ENCODE data around the gene CNBD2. TPM values are rescaled to one million over a fixed set of nuclear protein-coding genes. Genes with fewer than 3 reads are reported as not detected.
"Not testable (repeated sequence)": the region's sequence is repeated elsewhere in the genome, so short reads cannot be mapped to it uniquely, and the experiment has no call there.

CNBD2 gene
- total RNA-seq, 3 donors from 2014 or later, result 3.7 to 6.2 (median 4.4) TPM

DNA sequence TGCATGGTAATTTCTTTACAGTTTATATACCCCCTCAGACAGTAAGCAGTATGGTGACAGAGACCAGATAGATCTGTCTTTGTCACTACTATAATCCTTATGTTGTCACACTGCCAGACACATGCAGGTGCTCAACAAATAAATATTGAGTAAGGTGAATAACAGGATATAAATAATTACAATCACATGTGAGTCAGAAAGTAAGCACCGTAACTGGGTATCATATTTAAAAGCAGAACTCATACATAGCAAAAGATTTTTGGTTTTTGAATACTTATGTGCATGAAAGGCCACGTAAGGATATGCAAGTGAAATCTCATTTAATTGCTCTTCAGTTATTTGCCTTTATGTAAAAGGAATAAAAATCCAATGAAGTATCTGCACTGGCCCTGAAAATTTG lies 17.4 kb downstream of the CNBD2 start:
- Histone ChIP-seq H3K4me3 (no peak overlapping the region), H3K4me1 (ENCODE audit: low read depth) (no peaks in the 10 kb centered on the region), H3K36me3 (ENCODE audit: low read depth) (no peaks in the 10 kb centered on the region), H3K9me3 (no peaks in the 10 kb centered on the region)
- intact Hi-C loops (cut with DNase I, micrococcal nuclease), result no loop called here
- ATAC-seq (no peak), DNase-seq (no peak)
- TF ChIP-seq, protein P1, sequence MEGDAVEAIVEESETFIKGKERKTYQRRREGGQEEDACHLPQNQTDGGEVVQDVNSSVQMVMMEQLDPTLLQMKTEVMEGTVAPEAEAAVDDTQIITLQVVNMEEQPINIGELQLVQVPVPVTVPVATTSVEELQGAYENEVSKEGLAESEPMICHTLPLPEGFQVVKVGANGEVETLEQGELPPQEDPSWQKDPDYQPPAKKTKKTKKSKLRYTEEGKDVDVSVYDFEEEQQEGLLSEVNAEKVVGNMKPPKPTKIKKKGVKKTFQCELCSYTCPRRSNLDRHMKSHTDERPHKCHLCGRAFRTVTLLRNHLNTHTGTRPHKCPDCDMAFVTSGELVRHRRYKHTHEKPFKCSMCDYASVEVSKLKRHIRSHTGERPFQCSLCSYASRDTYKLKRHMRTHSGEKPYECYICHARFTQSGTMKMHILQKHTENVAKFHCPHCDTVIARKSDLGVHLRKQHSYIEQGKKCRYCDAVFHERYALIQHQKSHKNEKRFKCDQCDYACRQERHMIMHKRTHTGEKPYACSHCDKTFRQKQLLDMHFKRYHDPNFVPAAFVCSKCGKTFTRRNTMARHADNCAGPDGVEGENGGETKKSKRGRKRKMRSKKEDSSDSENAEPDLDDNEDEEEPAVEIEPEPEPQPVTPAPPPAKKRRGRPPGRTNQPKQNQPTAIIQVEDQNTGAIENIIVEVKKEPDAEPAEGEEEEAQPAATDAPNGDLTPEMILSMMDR (IDR thresholded peaks at IDR 0.05), result no peak

DNA sequence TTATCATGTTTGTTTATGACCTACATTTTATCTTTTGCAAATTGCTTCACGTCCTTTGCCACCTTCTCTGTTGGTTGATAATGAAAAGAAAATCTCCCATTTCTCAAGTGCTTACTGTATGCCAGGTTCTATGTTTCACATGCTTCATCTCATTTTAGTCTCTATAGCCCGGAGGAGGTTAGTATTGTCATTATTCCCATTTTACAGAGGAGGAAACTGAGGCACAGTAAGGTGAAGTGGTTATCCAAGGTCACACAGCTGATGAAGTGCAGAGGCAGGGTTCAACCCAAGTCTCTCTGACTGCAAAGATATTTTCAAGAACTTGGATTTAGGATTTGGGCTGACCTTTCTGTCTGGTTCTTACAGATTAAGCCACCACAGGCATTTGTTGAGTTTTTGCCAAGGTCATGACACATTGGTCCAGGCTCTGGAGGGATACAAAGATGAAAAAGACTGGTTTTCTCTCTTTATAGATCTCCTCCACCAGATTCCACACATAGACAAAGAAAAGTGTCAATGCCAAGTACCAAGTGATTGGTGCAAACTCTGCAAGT lies 20.6 kb downstream of the CNBD2 start:
- DNase-seq (no peak), ATAC-seq (no peak)
- TF ChIP-seq, protein P1 (IDR thresholded peaks at IDR 0.05), result no peak
- no peak overlapping the region for H3K4me3 ChIP-seq
- intact Hi-C loops (cut with DNase I, micrococcal nuclease), result no loop called here
- H3K9me3 ChIP-seq, result no peaks in the 10 kb centered on the region
- no peaks in the 10 kb centered on the region for H3K36me3 ChIP-seq (ENCODE audit: low read depth)
- no peaks in the 10 kb centered on the region for H3K4me1 ChIP-seq (ENCODE audit: low read depth)

DNA sequence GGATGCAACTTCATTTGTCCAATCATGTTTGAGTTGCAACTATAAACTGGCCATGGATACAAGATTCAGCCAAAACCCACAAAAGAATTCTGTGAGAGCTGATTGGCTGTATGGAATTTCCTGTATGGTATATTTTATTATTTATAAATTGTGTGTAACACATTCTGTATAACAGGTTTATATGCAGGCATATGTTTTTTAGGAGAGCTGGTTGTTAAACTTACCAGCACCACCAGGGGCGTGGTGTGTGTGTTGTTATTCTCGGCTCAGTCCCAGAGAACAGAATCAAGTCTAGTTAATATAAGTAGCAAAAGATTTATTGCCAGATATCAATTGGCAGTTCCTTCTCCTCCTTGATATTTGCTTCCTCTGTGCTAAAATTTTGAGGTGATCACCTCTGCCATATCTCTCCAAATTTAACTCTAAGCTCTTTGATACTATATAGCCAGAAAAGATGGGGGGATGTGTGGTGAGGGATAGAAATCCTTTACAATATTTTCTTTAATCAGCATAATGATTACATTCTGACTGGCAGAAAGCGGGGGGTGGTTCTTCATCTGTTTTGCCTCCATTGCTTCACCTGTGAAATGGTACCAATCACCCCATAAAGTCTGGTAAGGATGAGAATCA lies 22.9 kb downstream of the CNBD2 start:
- DNase-seq, result peak in 1 of 3 donors; percentile 51
- TF ChIP-seq, protein P1 (IDR thresholded peaks at IDR 0.05), result peak; percentile 29
- Histone ChIP-seq H3K36me3 (ENCODE audit: low read depth) (no peaks in the 10 kb centered on the region), H3K9me3 (no peaks in the 10 kb centered on the region), H3K4me1 (ENCODE audit: low read depth) (no peaks in the 10 kb centered on the region), H3K4me3 (no peak overlapping the region)
- intact Hi-C loops (cut with DNase I, micrococcal nuclease), result no loop called here
- ATAC-seq, result peak; percentile 45

DNA sequence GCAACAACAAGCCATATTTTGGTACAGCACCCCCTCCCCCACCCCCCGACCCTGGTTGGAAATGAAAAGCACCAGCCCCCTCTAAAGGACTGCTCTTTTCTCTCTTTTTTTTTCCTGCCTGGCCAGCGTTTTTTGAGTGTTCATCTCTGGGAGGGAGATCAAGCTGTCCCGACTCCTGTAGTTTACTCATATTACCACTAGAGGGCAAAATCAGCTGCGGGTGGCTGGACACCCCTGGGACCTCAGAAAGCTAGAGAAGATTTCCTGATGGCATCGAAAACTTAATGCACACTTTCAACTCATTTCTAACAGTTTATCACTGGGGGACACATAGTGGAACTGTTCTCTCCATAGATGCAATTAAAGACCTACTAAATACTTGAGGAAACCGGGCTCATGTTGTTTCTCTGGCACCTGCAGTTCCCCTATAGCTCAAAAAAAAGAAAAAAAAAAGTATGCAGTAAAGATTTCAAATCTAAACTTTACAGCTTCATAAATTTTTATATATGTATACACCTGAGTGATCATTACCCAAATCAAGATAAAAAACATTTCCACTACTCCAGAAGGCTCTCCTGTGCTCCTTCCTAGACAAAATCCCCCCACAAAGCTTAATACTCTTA lies 24.4 kb downstream of the CNBD2 start:
- TF ChIP-seq, protein P1 (IDR thresholded peaks at IDR 0.05), result peak; percentile 70
- ATAC-seq (peak; percentile 88), DNase-seq (peak in 1 of 3 donors; percentile 45)
- Histone ChIP-seq H3K4me1 (ENCODE audit: low read depth) (no peaks in the 10 kb centered on the region), H3K36me3 (ENCODE audit: low read depth) (no peaks in the 10 kb centered on the region), H3K4me3 (no peak overlapping the region), H3K9me3 (no peaks in the 10 kb centered on the region)
- intact Hi-C loops (cut with DNase I, micrococcal nuclease), result loop anchor here in 1 of 2 donors (2.0 kb wide), 1 partner anchor 146 kb away; no protein-coding TSS in a partner anchor

DNA sequence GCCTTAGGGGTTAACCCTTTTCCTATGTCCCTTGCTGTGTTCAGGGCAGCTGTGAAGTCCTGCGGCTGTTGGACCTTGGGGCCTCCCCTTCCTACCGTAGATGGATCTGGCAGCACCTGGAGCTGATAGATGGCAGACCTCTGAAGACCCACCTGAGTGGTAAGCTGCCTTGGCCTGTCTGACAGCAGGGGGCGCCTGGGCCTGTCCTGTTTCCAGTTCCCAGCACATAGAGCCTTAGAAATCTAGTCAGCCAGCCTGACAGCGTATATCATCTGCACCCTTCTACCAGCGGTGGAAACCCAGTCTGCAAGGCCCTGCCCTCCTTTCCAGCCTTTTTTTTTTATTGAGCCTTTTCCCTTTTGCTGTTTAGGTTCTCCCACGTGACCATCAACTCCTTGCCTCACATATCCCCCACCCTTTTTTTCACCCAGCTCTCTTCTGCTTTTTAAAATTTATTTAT lies 26.6 kb downstream of the CNBD2 start:
- Histone ChIP-seq H3K36me3 (ENCODE audit: low read depth) (no peaks in the 10 kb centered on the region), H3K4me3 (no peak overlapping the region), H3K9me3 (peaks cover 1% of the 10 kb centered on the region), H3K4me1 (ENCODE audit: low read depth) (no peaks in the 10 kb centered on the region)
- ATAC-seq (peak; percentile 95), DNase-seq (peak; percentile 79 to 94 (median 90))
- intact Hi-C loops (cut with DNase I, micrococcal nuclease), result loop anchor here in 1 of 2 donors (5.0 kb wide), 1 partner anchor 142 kb away; no protein-coding TSS in a partner anchor
- TF ChIP-seq, protein P1 (IDR thresholded peaks at IDR 0.05), result peak; percentile 86

DNA sequence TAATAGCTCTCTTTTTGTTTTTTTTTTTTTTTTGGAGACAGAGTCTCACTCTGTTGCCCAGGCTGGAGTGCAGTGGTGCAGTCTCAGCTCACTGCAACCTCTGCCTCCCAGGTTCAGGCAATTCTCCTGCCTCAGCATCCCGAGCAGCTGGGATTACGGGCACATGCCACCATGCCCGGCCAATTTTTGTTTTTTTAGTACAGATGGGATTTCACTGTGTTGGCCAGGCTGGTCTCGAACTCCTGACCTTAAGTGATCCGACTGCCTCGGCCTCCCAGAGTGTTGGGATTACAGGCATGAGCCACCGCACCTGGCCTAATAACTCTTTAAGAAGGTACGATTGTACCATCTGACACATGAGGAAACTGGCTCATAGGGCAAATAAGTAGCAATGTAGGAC lies 28.1 kb downstream of the CNBD2 start:
- ATAC-seq; H3K9me3 ChIP-seq; DNase-seq; H3K36me3 ChIP-seq (ENCODE audit: low read depth); H3K4me1 ChIP-seq (ENCODE audit: low read depth); H3K4me3 ChIP-seq: not testable (repeated sequence)
- intact Hi-C loops (cut with DNase I, micrococcal nuclease), result loop anchor here in 1 of 2 donors (5.0 kb wide), 1 partner anchor 141 kb away; no protein-coding TSS in a partner anchor

DNA sequence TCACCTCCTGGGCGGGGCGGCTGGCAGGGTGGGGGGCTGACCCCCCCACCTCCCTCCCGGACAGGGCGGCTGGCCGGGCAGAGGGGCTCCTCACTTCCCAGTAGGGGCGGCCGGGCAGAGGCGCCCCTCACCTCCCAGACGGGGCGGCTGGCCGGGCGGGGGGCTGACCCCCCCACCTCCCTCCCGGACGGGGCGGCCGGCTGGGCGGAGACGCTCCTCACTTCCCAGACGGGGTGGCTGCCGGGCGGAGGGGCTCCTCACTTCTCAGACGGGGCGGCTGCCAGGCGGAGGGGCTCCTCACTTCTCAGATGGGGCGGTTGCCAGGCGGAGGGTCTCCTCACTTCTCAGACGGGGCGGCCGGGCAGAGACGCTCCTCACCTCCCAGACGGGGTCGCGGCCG lies 32.9 kb downstream of the CNBD2 start:
- H3K4me1 ChIP-seq (ENCODE audit: low read depth); H3K4me3 ChIP-seq; H3K36me3 ChIP-seq (ENCODE audit: low read depth); DNase-seq; ATAC-seq; H3K9me3 ChIP-seq; intact Hi-C loops (cut with DNase I, micrococcal nuclease): not testable (repeated sequence)

Measured in mucosa of descending colon (tissue), 3 donors.